ENCODE measurements around the gene EPHA5. TPM values are rescaled to one million over a fixed set of nuclear protein-coding genes. Genes with fewer than 3 reads are reported as not detected.

EPHA5 gene
- not detected for total RNA-seq
- total RNA-seq (2013), result not detected

DNA sequence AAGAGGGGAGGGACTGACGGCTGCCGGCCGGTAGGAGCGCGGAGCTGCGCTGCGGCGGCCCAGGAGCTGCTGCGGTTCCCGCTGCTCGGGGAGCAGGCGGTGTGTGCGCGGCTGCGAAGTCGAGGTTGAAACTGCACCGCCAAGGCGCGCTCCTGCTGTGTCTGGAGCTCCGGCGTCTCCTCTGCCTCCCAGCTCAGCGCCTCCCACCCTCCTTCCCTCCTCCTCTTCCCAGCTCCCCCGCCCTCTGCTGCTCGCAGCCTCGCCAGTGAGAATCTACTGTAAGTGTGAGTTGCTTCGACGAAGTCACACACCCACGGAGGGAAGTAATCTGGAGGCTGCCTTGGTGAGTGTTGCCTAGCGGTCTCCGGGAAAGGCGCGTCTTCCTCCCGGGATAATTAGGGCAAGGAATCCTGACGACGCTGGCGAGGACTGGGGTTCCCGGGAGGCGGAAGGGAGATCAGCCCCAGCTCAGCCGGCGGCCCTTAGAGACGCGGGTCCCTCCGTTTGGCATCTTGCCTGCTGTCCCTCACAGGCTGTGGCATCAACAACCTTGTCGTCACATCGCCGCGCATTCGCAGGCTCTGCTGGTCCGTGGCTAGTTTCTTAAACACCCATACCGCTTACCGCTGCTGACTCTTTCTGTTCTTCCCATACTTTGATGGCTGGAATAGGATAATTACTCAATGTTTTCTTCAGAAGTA is at the start of gene EPHA5:
Gene EPHA5, minus strand, starts transcription at position 159 of the 701 bp plus-strand sequence. CDS start 747 bp downstream, outside the sequence.
- Mint-ChIP-seq H3K4me3 (no peak within 1 kb of the TSS), H3K27me3 (ENCODE audit: low read depth in 2 of 2) (peaks cover 28 to 34% of the 10 kb centered on the region in 2 donors), H3K36me3 (peaks cover 13% of the 10 kb centered on the region), H3K9me3 (peaks cover 2 to 13% of the 10 kb centered on the region in 2 donors), H3K4me1 (peaks cover 0 to 5% of the 10 kb centered on the region in 2 donors), H3K27ac (no peak within 1 kb of the TSS)
- 3% methylated on average over 51 of the region's 51 CpGs for WGBS (ENCODE audit: insufficient coverage)
- Histone ChIP-seq H3K27me3 (ENCODE audit: control insufficient read depth, insufficient read depth, low read length) (peaks cover 9% of the 10 kb centered on the region), H3K4me1 (ENCODE audit: control insufficient read depth, insufficient read depth, low read length) (no peaks in the 10 kb centered on the region), H3K9me3 (ENCODE audit: control insufficient read depth, insufficient read depth, low read length) (peaks cover 3% of the 10 kb centered on the region), H3K36me3 (ENCODE audit: control insufficient read depth, insufficient read depth, low read length) (no peaks in the 10 kb centered on the region), H3K27ac (ENCODE audit: low read length) (no peak within 1 kb of the TSS), H3K4me3 (ENCODE audit: low read length) (no peak within 1 kb of the TSS)
- TF ChIP-seq, protein P1, sequence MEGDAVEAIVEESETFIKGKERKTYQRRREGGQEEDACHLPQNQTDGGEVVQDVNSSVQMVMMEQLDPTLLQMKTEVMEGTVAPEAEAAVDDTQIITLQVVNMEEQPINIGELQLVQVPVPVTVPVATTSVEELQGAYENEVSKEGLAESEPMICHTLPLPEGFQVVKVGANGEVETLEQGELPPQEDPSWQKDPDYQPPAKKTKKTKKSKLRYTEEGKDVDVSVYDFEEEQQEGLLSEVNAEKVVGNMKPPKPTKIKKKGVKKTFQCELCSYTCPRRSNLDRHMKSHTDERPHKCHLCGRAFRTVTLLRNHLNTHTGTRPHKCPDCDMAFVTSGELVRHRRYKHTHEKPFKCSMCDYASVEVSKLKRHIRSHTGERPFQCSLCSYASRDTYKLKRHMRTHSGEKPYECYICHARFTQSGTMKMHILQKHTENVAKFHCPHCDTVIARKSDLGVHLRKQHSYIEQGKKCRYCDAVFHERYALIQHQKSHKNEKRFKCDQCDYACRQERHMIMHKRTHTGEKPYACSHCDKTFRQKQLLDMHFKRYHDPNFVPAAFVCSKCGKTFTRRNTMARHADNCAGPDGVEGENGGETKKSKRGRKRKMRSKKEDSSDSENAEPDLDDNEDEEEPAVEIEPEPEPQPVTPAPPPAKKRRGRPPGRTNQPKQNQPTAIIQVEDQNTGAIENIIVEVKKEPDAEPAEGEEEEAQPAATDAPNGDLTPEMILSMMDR (IDR thresholded peaks at IDR 0.05), result no peak
- intact Hi-C loops (cut with micrococcal nuclease), result no loop called here
- no peak for ATAC-seq
- DNase-seq, result no peak

DNA sequence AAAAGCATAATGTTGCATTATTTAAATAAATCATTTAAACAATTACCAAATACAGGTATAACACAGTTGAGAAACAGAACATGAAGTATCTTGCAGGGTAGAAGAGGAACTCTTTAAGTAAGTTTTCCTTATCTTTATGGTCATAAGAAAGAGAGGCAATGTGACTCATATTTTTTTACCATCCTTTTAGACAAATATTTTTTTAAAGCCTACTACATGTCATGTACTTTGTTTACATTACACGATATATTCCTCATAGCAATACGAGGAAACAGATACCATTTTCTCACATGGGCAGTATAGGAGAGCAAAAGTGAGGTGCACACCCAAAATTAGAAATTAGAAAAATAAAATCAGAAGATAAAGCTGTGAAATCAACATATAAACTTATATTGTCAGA is 49.3 kb upstream of the EPHA5 start:
- Mint-ChIP-seq H3K9me3 (peaks cover 3 to 5% of the 10 kb centered on the region in 2 donors), H3K36me3 (no peaks in the 10 kb centered on the region), H3K4me1 (no peaks in the 10 kb centered on the region), H3K27ac (no peak overlapping the region), H3K27me3 (ENCODE audit: low read depth in 2 of 2) (no peaks in the 10 kb centered on the region), H3K4me3 (no peak overlapping the region)
- DNase-seq (no peak), ATAC-seq (no peak)
- Histone ChIP-seq H3K27ac (ENCODE audit: low read length) (no peak overlapping the region), H3K27me3 (ENCODE audit: control insufficient read depth, insufficient read depth, low read length) (no peaks in the 10 kb centered on the region), H3K4me1 (ENCODE audit: control insufficient read depth, insufficient read depth, low read length) (no peaks in the 10 kb centered on the region), H3K4me3 (ENCODE audit: low read length) (no peak overlapping the region), H3K9me3 (ENCODE audit: control insufficient read depth, insufficient read depth, low read length) (no peaks in the 10 kb centered on the region), H3K36me3 (ENCODE audit: control insufficient read depth, insufficient read depth, low read length) (no peaks in the 10 kb centered on the region)
- no CpG with 5 or more reads among the region's 2 CpGs for WGBS (ENCODE audit: insufficient coverage)
- intact Hi-C loops (cut with micrococcal nuclease), result no loop called here
- TF ChIP-seq, protein P1 (IDR thresholded peaks at IDR 0.05), result no peak

DNA sequence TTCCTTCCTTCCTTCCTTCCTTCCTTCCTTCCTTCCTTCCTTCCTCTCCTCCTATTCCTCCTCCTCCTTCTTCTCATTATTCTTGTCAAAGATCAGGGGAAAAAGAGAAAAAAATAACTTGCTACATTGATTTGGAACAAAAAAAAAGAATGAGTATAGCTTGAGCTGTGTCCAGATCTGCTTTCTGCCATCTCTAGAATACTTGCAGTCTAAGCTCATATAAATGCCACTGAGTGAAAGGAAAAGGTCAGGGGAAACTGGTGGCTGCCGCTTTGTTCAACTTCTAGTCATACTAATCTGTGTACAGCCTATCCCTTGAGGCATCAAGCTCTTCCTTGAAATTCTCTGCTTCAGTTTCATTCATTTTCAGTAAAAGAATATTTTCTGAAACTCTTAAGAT is 28.3 kb upstream of the EPHA5 start:
- Mint-ChIP-seq H3K27ac (no peak overlapping the region), H3K36me3 (no peaks in the 10 kb centered on the region), H3K27me3 (ENCODE audit: low read depth in 2 of 2) (no peaks in the 10 kb centered on the region), H3K4me1 (no peaks in the 10 kb centered on the region), H3K9me3 (peaks cover 10 to 11% of the 10 kb centered on the region in 2 donors), H3K4me3 (no peak overlapping the region)
- Histone ChIP-seq H3K36me3 (ENCODE audit: control insufficient read depth, insufficient read depth, low read length) (no peaks in the 10 kb centered on the region), H3K4me1 (ENCODE audit: control insufficient read depth, insufficient read depth, low read length) (no peaks in the 10 kb centered on the region), H3K4me3 (ENCODE audit: low read length) (no peak overlapping the region), H3K27ac (ENCODE audit: low read length) (no peak overlapping the region), H3K27me3 (ENCODE audit: control insufficient read depth, insufficient read depth, low read length) (no peaks in the 10 kb centered on the region), H3K9me3 (ENCODE audit: control insufficient read depth, insufficient read depth, low read length) (no peaks in the 10 kb centered on the region)
- TF ChIP-seq, protein P1 (IDR thresholded peaks at IDR 0.05), result no peak
- ATAC-seq (no peak), DNase-seq (no peak)
- intact Hi-C loops (cut with micrococcal nuclease), result no loop called here
- 80% methylated on average over 1 of the region's 1 CpG for WGBS (ENCODE audit: insufficient coverage)

DNA sequence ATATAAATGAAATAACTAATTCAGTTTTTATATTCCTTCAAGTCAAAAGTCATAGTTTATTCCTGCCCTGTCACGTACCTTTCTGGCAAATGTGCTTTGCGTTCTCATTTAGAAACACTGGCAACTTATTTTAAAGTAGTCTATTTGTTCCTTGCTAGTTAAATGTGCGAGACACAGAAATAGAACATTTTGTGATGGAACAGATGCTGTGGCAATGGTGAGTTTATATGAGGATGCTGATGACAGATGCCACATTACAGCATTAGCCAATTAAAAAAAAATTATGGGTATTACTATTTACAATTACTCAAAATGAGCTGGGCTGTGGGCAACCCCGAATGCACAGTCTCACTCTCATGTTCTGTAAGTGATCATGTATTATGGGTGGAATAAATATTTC is 26.1 kb upstream of the EPHA5 start:
- Mint-ChIP-seq H3K9me3 (peaks cover 10 to 15% of the 10 kb centered on the region in 2 donors), H3K27me3 (ENCODE audit: low read depth in 2 of 2) (no peaks in the 10 kb centered on the region), H3K36me3 (no peaks in the 10 kb centered on the region), H3K4me1 (no peaks in the 10 kb centered on the region), H3K27ac (no peak overlapping the region), H3K4me3 (no peak overlapping the region)
- intact Hi-C loops (cut with micrococcal nuclease), result no loop called here
- H3K4me3 ChIP-seq (ENCODE audit: low read length), result no peak overlapping the region
- no peaks in the 10 kb centered on the region for H3K4me1 ChIP-seq (ENCODE audit: control insufficient read depth, insufficient read depth, low read length)
- TF ChIP-seq, protein P1 (IDR thresholded peaks at IDR 0.05), result no peak
- 69% methylated on average over 4 of the region's 4 CpGs for WGBS (ENCODE audit: insufficient coverage)
- no peak for DNase-seq
- no peaks in the 10 kb centered on the region for H3K9me3 ChIP-seq (ENCODE audit: control insufficient read depth, insufficient read depth, low read length)
- H3K27me3 ChIP-seq (ENCODE audit: control insufficient read depth, insufficient read depth, low read length), result no peaks in the 10 kb centered on the region
- ATAC-seq, result no peak
- no peaks in the 10 kb centered on the region for H3K36me3 ChIP-seq (ENCODE audit: control insufficient read depth, insufficient read depth, low read length)
- H3K27ac ChIP-seq (ENCODE audit: low read length), result no peak overlapping the region
